ENCODE measurements around the gene MADD. TPM values are rescaled to one million over a fixed set of nuclear protein-coding genes. Genes with fewer than 3 reads are reported as not detected.

Gene MADD
- total RNA-seq, 1 experiment from 2014 or later = 132 TPM

DNA sequence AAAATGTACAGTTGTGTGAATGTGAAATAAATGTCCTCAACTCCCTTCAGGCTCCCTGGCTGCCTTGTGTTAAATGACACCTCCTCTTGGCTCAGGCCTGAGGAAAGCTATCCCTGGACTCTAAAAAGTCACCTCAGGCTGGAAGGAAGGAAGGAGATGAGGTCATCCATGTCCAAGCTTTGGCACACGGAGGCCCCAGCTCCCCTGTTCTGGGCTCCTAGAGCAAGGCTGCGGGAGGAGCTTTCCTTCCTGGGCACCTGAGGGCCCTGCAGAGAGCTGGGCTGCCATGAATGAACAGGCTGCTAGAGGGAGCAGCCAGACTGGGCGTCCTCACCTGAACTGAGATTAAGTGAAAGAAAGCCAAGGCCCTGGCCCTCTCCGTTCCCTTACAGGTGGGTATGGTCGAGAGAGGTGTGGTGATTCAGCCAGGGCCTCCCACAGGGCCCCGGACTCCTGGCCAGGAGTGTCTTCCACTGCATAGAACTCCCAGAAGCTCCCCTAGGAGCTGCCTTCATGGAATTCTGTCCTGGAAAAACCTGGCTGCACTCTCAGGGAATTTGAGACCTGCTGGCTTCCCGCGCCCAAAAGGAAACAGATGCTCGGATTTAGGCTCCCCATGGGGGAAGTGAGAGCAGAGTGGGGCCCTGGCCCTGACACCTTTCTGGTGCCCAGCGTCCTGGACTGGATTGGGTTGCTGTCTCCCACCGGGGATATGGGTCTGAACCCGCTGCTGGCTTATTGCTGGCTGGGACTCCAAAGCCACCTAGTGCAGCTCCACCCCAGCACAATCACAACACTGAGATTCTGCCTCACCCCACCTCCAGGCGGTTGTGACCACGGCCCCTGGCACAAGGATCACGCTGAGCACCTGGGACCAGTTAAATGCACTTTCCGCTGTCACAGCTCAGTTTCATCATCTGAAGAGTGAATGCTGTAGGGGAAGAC, 60.3 kb downstream of the MADD start:
- POLR2A ChIA-PET (ENCODE audit: low non-redundant PET) = no interaction called here
- no TSS peak for BruUV-seq (replicated peaks)
- intact Hi-C loops (cut with micrococcal nuclease; ENCODE audit: unreplicated experiment) = no loop called here
- Histone ChIP-seq H3K27me3 (replicated peaks; ENCODE audit: insufficient read depth, low read depth, low read length, poor library complexity) (no peaks in the 10 kb centered on the region), H3K4me1 (ENCODE audit: insufficient read depth, low read length, poor library complexity, severe bottlenecking) (no peaks in the 10 kb centered on the region), H3K36me3 (ENCODE audit: insufficient read depth, low read length, poor library complexity, severe bottlenecking) (peaks cover 46% of the 10 kb centered on the region), H3K27ac (ENCODE audit: low read depth, low read length, poor library complexity, severe bottlenecking) (peak overlapping the region; percentile 8), H3K4me3 (ENCODE audit: low read depth, low read length, poor library complexity, severe bottlenecking) (no peak overlapping the region), H3K9me3 (ENCODE audit: low read depth, low read length, poor library complexity, severe bottlenecking) (no peaks in the 10 kb centered on the region)
- TF ChIP-seq EZH2 (IDR thresholded peaks at IDR 0.05; ENCODE audit: borderline replicate concordance, low read depth, low read length, poor library complexity, severe bottlenecking) = no peak
- TF ChIP-seq, protein P1, sequence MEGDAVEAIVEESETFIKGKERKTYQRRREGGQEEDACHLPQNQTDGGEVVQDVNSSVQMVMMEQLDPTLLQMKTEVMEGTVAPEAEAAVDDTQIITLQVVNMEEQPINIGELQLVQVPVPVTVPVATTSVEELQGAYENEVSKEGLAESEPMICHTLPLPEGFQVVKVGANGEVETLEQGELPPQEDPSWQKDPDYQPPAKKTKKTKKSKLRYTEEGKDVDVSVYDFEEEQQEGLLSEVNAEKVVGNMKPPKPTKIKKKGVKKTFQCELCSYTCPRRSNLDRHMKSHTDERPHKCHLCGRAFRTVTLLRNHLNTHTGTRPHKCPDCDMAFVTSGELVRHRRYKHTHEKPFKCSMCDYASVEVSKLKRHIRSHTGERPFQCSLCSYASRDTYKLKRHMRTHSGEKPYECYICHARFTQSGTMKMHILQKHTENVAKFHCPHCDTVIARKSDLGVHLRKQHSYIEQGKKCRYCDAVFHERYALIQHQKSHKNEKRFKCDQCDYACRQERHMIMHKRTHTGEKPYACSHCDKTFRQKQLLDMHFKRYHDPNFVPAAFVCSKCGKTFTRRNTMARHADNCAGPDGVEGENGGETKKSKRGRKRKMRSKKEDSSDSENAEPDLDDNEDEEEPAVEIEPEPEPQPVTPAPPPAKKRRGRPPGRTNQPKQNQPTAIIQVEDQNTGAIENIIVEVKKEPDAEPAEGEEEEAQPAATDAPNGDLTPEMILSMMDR (conservative IDR thresholded peaks at IDR 0.05; ENCODE audit: low read depth, low read length) = no peak
- CTCF ChIA-PET = no interaction called here
- no peak for DNase-seq (ENCODE audit: low spot score)

DNA sequence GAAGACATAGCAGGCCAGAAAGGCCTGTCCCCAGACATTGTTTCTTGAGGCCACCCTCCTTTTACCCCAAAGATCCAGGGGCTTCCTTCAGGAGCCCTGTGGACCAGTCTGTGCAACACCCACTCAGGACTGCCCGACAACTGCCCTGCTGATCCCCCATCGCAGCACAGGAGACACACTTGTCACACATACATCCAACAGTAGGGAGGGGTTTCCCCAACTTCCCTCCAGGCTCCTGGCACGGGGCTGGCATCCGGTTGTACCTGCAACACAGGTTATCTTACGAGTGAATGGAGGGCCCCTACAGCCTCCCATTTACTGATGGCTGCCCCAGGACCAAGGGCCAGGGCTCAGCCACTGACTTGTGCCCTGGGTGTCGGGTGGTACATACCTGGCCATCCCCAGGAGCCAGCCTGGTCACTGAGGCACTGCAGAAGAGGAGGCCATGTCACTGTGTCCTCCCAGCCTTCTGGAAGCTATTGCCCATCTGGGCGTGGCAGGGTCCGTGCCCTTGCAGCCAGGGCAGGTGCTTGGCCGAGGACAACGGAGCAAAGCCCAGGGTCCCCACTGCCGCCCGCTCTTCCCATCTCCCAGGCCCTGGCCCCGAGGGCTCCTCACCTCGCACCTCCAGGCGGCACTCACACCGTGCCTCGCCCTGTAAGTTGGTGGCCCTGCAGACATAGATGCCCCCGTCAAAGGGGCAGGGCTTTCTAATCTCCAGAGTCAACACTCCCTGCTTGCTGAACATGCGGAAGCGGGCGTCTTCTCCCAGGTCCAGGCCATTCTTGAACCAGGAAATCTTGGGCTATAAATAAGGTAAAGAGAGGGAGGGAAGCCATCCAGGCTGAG, 61.7 kb downstream of the MADD start:
- Histone ChIP-seq H3K36me3 (ENCODE audit: insufficient read depth, low read length, poor library complexity, severe bottlenecking) (peaks cover 32% of the 10 kb centered on the region), H3K9me3 (ENCODE audit: low read depth, low read length, poor library complexity, severe bottlenecking) (no peaks in the 10 kb centered on the region), H3K4me1 (ENCODE audit: insufficient read depth, low read length, poor library complexity, severe bottlenecking) (no peaks in the 10 kb centered on the region), H3K27ac (ENCODE audit: low read depth, low read length, poor library complexity, severe bottlenecking) (no peak overlapping the region), H3K4me3 (ENCODE audit: low read depth, low read length, poor library complexity, severe bottlenecking) (no peak overlapping the region), H3K27me3 (replicated peaks; ENCODE audit: insufficient read depth, low read depth, low read length, poor library complexity) (no peaks in the 10 kb centered on the region)
- DNase-seq (ENCODE audit: low spot score) = no peak
- intact Hi-C loops (cut with micrococcal nuclease; ENCODE audit: unreplicated experiment) = no loop called here
- no TSS peak for BruUV-seq (replicated peaks)
- TF ChIP-seq, protein P1 (conservative IDR thresholded peaks at IDR 0.05; ENCODE audit: low read depth, low read length) = no peak
- TF ChIP-seq EZH2 (IDR thresholded peaks at IDR 0.05; ENCODE audit: borderline replicate concordance, low read depth, low read length, poor library complexity, severe bottlenecking) = no peak
- ChIA-PET CTCF (no interaction called here), POLR2A (ENCODE audit: low non-redundant PET) (no interaction called here)

GRCh38 chr11:47332303-47332711, 62.4 kb downstream of the MADD start:
- POLR2A ChIA-PET (ENCODE audit: low non-redundant PET) = no interaction called here
- H3K27me3 ChIP-seq (replicated peaks; ENCODE audit: insufficient read depth, low read depth, low read length, poor library complexity) = no peaks in the 10 kb centered on the region
- no peak overlapping the region for H3K27ac ChIP-seq (ENCODE audit: low read depth, low read length, poor library complexity, severe bottlenecking)
- H3K9me3 ChIP-seq (ENCODE audit: low read depth, low read length, poor library complexity, severe bottlenecking) = no peaks in the 10 kb centered on the region
- DNase-seq (ENCODE audit: low spot score) = no peak
- no TSS peak for BruUV-seq (replicated peaks)
- peaks cover 26% of the 10 kb centered on the region for H3K36me3 ChIP-seq (ENCODE audit: insufficient read depth, low read length, poor library complexity, severe bottlenecking)
- no peaks in the 10 kb centered on the region for H3K4me1 ChIP-seq (ENCODE audit: insufficient read depth, low read length, poor library complexity, severe bottlenecking)
- no peak overlapping the region for H3K4me3 ChIP-seq (ENCODE audit: low read depth, low read length, poor library complexity, severe bottlenecking)
- intact Hi-C loops (cut with micrococcal nuclease; ENCODE audit: unreplicated experiment) = no loop called here
- CTCF ChIA-PET = no interaction called here
- no peak for TF ChIP-seq EZH2 (IDR thresholded peaks at IDR 0.05; ENCODE audit: borderline replicate concordance, low read depth, low read length, poor library complexity, severe bottlenecking)
- TF ChIP-seq, protein P1 (conservative IDR thresholded peaks at IDR 0.05; ENCODE audit: low read depth, low read length) = no peak

All from A673 (cell line).